ENCODE data around the gene STMN1.

- TF ChIP-seq YY1 (IDR thresholded peaks at IDR 0.05; ENCODE audit: insufficient read depth, insufficient read length) (no peak), ZNF274 (IDR thresholded peaks at IDR 0.05; ENCODE audit: low read depth, low read length) (no peak), SUZ12 (IDR thresholded peaks at IDR 0.05; ENCODE audit: extremely low read depth, insufficient read depth, insufficient read length) (no peak)
These were observed 27.5 kb downstream of the STMN1 start for GRCh38 chr1:25878690-25879089.

All from NT2/D1 (cell line).